ENCODE data around the gene IRX2.

The IRX2 gene

DNA sequence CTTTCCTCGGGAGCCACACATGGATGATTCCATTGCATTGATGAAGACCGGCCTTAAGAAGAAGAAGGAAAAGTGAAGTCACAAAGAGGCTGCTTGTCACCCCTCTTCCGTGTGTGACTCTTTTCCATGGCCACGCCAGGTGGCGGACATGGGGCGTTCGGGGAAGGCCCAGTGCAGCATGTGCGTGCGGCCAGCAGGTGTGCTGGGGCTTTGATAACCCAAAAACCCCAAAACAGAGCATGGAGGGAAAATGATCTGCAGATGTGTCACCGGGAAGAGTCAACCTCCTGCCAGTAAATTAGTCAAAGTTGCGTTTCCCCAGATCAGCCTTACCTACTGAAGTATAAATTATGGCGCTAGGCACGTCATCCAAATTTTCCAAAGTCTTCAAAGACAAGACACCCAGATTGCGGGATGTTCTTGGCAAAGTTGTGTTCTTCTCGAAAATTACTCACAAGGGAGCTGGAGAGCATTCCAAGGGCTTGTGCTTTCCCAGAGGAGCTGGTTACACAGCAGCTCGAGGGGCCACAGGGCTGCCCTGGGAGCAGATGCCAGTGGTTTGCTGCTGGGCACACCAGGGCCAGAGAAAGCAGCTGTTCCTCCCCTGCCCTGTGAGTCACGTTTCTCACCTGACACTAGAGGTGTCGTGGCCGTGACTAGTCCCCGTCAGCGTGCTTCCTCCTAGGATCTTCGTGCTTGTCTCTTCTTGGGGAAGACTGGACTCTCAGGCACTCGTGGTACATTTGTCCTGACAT lies 53.9 kb downstream of the IRX2 start:
- no peak overlapping the region for H3K27ac ChIP-seq (ENCODE audit: low read length)
- no peaks in the 10 kb centered on the region for H3K36me3 ChIP-seq (ENCODE audit: control insufficient read depth, insufficient read depth, low read length)
- no CpG with 5 or more reads among the region's 23 CpGs for WGBS (ENCODE audit: insufficient coverage, insufficient read length)
- H3K27me3 ChIP-seq (ENCODE audit: control insufficient read depth, insufficient read depth, low read length), result no peaks in the 10 kb centered on the region; the same call in 1 of the 2 replicates
- DNase-seq (ENCODE audit: low read depth, low spot score), result no peak
- no peaks in the 10 kb centered on the region for H3K9me3 ChIP-seq (ENCODE audit: control insufficient read depth, insufficient read depth, low read length)
- no peaks in the 10 kb centered on the region for H3K4me1 ChIP-seq (ENCODE audit: control insufficient read depth, insufficient read depth, low read length)
- H3K4me3 ChIP-seq (ENCODE audit: low read length), result no peak overlapping the region

DNA sequence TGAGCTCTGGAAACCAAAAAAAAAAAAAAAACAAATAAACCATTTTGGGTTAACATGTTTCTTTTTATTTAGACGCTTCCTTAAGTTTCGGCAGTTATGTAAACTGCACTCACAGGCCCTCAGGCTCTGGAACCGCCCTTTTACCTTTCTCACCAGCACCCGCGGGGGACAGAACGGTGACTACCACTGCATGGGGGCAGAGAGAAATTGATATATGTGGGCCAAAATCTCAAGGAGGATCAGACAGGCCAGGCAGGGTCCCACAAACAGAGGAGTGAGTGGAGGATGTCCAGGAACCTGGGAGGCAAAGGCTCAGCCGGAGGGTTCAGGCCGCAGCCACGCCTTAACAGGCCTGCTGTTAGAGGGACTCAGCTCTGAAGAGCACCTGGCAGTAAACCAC lies 54.4 kb downstream of the IRX2 start:
- no peak for DNase-seq (ENCODE audit: low read depth, low spot score)
- WGBS (ENCODE audit: insufficient coverage, insufficient read length), result no CpG with 5 or more reads among the region's 9 CpGs
- no peaks in the 10 kb centered on the region; the same call in 1 of the 2 replicates for H3K27me3 ChIP-seq (ENCODE audit: control insufficient read depth, insufficient read depth, low read length)
- no peaks in the 10 kb centered on the region for H3K9me3 ChIP-seq (ENCODE audit: control insufficient read depth, insufficient read depth, low read length)
- H3K27ac ChIP-seq (ENCODE audit: low read length), result no peak overlapping the region
- no peak overlapping the region for H3K4me3 ChIP-seq (ENCODE audit: low read length)
- no peaks in the 10 kb centered on the region for H3K4me1 ChIP-seq (ENCODE audit: control insufficient read depth, insufficient read depth, low read length)
- no peaks in the 10 kb centered on the region for H3K36me3 ChIP-seq (ENCODE audit: control insufficient read depth, insufficient read depth, low read length)
